ENCODE measurements around the gene PAK5. TPM values are rescaled to one million over a fixed set of nuclear protein-coding genes. Genes with fewer than 3 reads are reported as not detected.

The PAK5 gene
- total RNA-seq, 4 donors from 2014 or later, result 0.05 to 6.6 (median 0.54) TPM; not detected in 1

DNA sequence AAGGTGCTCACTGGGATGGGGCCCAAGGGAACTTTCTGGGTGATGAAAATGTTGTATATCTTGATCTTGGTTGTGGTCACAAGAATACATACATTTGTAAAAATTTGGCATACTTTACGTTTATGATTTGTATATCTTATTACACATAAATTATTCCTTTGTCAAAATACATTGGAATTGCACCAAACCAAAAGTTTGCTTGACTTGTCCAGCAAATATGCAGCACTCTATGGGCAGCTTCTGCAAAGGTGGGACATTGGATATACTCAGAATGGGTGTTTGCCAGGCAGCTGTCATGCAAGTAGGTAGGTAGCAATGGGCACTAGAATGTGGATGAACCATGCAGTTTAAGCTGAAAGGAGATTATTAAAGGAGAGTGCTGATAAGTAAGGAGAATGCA is 246.5 kb downstream of the PAK5 start:
- Histone ChIP-seq H3K36me3 (no peaks in the 10 kb centered on the region), H3K4me1 (no peaks in the 10 kb centered on the region), H3K27me3 (no peaks in the 10 kb centered on the region), H3K27ac (no peak overlapping the region), H3K9me3 (no peaks in the 10 kb centered on the region), H3K4me3 (no peak overlapping the region)
- TF ChIP-seq POLR2AphosphoS5 (IDR thresholded peaks at IDR 0.05) (no peak), POLR2A (IDR thresholded peaks at IDR 0.05) (no peak), EP300 (IDR thresholded peaks at IDR 0.05) (no peak)
- TF ChIP-seq, protein P1, sequence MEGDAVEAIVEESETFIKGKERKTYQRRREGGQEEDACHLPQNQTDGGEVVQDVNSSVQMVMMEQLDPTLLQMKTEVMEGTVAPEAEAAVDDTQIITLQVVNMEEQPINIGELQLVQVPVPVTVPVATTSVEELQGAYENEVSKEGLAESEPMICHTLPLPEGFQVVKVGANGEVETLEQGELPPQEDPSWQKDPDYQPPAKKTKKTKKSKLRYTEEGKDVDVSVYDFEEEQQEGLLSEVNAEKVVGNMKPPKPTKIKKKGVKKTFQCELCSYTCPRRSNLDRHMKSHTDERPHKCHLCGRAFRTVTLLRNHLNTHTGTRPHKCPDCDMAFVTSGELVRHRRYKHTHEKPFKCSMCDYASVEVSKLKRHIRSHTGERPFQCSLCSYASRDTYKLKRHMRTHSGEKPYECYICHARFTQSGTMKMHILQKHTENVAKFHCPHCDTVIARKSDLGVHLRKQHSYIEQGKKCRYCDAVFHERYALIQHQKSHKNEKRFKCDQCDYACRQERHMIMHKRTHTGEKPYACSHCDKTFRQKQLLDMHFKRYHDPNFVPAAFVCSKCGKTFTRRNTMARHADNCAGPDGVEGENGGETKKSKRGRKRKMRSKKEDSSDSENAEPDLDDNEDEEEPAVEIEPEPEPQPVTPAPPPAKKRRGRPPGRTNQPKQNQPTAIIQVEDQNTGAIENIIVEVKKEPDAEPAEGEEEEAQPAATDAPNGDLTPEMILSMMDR (IDR thresholded peaks at IDR 0.05), result no peak
- 7 to 33% methylated on average over 1 of the region's 1 CpG for WGBS, 2 donors (ENCODE audit: low coverage in 1 of 2)
- no peak for ATAC-seq

DNA sequence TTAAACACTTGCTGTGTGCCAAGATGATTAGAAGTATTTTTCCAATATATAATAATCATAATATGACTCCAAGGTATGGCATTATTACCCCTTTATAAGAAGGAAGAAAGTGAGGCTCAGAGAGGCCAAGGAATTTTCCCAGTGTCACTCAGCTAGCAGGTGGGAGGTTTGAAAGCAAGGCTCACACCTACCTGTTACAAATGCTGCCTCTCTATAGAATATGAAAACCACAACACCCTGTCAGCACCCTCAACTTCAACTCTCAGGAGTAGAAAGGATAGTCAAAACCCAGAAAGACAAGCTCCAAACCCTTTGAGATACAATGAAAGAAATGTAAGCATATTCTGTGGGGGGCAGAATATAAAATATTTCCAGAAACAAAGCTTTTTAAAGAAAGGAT is 247.8 kb downstream of the PAK5 start:
- Histone ChIP-seq H3K4me3 (no peak overlapping the region), H3K9me3 (no peaks in the 10 kb centered on the region), H3K27ac (no peak overlapping the region), H3K36me3 (no peaks in the 10 kb centered on the region), H3K4me1 (no peaks in the 10 kb centered on the region), H3K27me3 (no peaks in the 10 kb centered on the region)
- TF ChIP-seq EP300 (IDR thresholded peaks at IDR 0.05) (no peak), POLR2AphosphoS5 (IDR thresholded peaks at IDR 0.05) (no peak), POLR2A (IDR thresholded peaks at IDR 0.05) (no peak)
- TF ChIP-seq, protein P1 (IDR thresholded peaks at IDR 0.05), result no peak
- ATAC-seq, result no peak

DNA sequence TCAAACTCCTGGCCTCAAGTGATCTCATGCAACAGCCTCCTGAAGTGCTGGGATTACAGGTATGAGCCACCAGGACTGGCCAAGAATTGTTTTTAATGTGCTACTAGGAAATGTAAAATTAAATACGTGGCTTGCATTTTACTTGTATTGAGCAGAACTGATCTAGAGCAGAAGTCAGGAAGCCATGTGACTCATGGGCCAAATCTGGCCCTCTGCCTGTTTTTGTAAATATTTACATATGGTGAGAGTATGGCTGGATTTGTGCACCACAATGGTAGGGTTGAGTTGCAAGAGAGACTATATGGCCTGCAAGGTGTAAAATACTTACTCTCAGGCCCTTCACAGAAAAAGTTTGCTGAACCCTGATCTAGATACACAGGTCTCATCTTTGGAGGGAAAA is 248.7 kb downstream of the PAK5 start:
- H3K27ac ChIP-seq, result no peak overlapping the region
- no peaks in the 10 kb centered on the region for H3K36me3 ChIP-seq
- H3K4me1 ChIP-seq, result no peaks in the 10 kb centered on the region
- TF ChIP-seq POLR2A (IDR thresholded peaks at IDR 0.05) (no peak), POLR2AphosphoS5 (IDR thresholded peaks at IDR 0.05) (no peak), EP300 (IDR thresholded peaks at IDR 0.05) (no peak)
- TF ChIP-seq, protein P1 (IDR thresholded peaks at IDR 0.05), result no peak
- ATAC-seq, result no peak
- no peak overlapping the region for H3K4me3 ChIP-seq
- WGBS, 2 donors (ENCODE audit: low coverage in 1 of 2), result 64 to 67% methylated on average over 1 of the region's 1 CpG
- H3K9me3 ChIP-seq, result no peaks in the 10 kb centered on the region
- peaks cover 4% of the 10 kb centered on the region for H3K27me3 ChIP-seq

DNA sequence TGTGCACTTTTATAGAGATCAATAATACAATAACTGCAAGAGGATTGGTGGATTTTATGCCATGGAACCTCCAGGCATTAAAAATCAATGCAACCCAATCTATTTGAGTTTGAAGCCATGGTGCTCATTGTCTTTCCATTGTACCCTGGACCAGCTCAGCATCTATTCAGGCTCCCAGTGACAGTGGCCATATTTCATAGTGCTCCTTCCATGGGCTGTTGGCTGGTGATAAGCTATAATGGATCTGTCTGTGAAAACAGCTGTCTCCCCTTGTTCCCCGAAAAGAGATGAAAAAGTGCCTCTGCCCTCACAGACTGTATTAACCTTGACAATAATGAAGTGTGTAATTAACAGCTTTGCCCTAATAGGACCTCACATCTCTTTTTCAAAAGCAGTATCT is 250.2 kb downstream of the PAK5 start:
- Histone ChIP-seq H3K4me3 (no peak overlapping the region), H3K27ac (no peak overlapping the region), H3K36me3 (no peaks in the 10 kb centered on the region), H3K27me3 (peaks cover 5% of the 10 kb centered on the region), H3K4me1 (no peaks in the 10 kb centered on the region), H3K9me3 (no peaks in the 10 kb centered on the region)
- WGBS, 2 donors (ENCODE audit: low coverage in 1 of 2), result 22 to 71% methylated on average over 1 of the region's 1 CpG
- TF ChIP-seq POLR2A (IDR thresholded peaks at IDR 0.05) (no peak), EP300 (IDR thresholded peaks at IDR 0.05) (no peak), POLR2AphosphoS5 (IDR thresholded peaks at IDR 0.05) (no peak)
- TF ChIP-seq, protein P1 (IDR thresholded peaks at IDR 0.05), result no peak
- no peak for ATAC-seq

DNA sequence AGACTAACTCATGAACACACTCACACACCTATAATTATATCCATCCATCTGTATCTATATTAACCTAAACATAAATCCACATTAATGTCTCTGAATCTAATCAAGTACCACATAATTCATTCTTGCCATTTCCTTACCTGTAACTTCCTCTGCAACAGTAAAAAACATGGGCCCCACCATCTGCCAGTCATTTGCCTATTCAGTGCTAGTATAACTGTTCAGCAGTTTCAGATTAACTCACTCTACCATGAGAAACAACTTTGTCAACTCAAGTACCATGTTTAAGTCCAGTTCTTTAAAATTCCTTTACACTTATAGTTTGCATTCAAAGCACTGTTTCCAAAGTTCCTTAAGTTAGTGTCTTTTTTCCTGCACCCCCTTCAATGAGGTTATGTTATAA is 255.7 kb downstream of the PAK5 start:
- no peaks in the 10 kb centered on the region for H3K9me3 ChIP-seq
- TF ChIP-seq, protein P1 (IDR thresholded peaks at IDR 0.05), result no peak
- TF ChIP-seq EP300 (IDR thresholded peaks at IDR 0.05) (no peak), POLR2A (IDR thresholded peaks at IDR 0.05) (no peak), POLR2AphosphoS5 (IDR thresholded peaks at IDR 0.05) (no peak)
- no peaks in the 10 kb centered on the region for H3K36me3 ChIP-seq
- H3K27ac ChIP-seq, result no peak overlapping the region
- H3K4me3 ChIP-seq, result no peak overlapping the region
- ATAC-seq, result no peak
- H3K27me3 ChIP-seq, result peaks cover 5% of the 10 kb centered on the region
- H3K4me1 ChIP-seq, result no peaks in the 10 kb centered on the region
